Stimulated activated CD8-positive, alpha-beta memory T cell treated with anti-CD3 and anti-CD28 coated beads, Interleukin-4, amount 100 ng/mL, for 4 hours (primary cell): Measurements from ENCODE around the gene GPRASP2.

Experiments
- DNase-seq, 2 donors: peaks; one replicate each; pipeline ENCODE4 v3.0.0-alpha.2; 2020; ENCODE audit warnings: low read depth in 2 of 2, low spot score in 1 of 2

Gene GPRASP2

DNA sequence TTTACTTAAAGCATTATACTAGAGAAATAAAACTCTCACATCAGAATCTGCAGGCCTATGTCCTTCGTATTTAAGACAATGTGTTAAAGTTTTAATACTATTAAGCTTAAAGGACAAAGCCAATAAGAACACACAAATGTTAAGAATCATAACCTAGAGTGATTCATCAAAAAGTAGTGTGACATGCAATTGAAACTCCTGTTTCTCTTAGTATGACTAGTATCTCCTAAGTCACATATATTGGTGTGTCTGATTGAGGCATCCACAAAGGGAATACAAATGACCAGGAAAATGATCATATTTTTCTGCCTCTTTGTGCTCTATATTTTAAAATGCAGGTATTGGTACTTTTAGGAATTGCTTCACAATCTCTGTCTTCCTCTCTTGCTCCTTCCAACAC is 32.1 kb downstream of the GPRASP2 start:
- no peak for DNase-seq

DNA sequence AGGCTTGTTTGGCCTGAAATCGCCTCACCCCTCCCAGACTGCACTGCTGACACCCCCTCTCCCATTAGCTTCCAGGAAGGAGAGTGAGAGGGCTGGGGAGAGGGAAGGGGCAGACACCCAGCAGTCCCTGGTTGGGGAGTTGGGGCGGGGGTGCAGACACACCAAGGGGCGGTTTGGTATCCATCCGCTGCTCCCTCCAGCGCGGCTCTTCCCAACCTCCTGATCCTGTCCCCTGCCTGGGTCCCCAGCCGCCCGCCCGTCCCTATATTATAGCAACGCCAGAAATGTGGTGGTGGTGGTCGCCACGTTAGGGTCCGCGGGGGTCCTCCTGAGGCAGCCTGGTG is 33.2 kb downstream of the GPRASP2 start:
- DNase-seq, result no peak

DNA sequence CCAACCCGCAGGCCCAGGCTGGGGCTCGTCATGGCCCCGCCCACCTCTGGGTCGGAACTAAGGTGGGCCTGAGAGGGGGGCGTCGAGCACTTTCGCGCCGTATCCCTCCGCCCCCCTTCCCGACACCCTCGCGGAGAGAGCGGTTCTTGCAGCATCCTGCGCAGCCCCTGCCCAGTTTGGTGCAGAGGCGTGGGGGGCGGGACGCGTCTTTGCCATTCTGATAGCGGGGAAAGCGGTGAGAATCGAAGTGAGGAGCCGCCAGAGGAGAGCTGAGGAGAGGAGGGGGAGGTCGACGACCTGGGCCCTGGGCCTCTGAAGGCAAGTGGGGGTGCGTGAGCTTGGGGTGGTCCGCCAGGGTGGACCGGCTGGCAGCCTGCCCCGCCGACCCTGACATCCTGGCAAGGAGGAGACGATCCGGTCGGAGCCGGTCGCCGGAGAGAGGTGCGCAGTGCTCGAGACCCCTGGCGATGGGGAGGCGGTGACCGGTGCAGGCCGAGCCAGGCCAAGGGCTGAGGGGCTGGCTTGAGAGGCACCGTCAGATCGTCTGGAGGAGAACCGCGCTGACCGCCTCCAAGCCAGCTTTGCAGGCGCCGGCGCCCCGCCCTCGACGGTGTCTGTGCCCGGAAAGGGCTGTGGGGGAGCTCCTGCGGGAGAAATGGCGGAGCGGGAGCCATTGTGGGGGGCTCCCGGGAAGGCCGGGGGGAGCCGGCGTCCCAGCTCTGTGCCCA is 33.8 kb downstream of the GPRASP2 start:
- DNase-seq, result no peak

DNA sequence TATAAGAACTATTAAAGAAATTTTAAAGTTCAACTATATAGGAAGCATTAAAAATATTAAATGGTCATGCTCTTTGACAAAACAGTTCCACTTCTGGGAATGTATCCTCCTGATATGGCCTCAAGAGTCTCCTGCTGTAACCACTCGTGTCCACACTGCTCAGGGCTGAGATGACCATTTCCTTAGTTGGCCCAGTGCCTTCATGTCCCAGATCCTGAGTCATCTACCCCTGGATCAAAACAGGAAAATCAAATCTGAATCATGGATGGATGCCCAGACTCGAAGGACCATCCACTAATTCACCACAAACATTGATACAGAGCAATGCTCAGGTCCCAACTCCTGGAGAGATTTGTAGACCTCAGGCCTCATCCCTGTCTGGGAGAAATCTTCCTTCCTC is 53.0 kb downstream of the GPRASP2 start:
- DNase-seq, result no peak

DNA sequence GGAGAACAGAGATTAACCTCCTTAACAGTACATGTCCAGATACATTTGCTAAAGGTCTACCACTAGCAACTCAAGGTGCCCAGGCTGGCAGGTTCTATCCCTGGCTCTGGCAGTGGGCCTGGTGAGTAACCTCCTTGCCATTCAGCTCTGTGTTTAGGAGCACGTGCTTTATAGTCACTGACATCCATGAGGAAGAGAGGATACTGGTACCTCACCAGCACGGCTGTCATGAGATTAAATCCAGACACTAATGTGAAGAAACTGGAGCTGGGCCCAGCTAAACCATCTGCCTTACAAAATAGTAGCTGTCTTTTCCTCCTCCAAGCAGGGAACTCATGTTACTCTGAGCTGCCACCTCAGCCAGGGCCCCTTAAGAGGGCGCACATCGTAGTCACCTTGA is 53.6 kb downstream of the GPRASP2 start:
- no peak for DNase-seq

DNA sequence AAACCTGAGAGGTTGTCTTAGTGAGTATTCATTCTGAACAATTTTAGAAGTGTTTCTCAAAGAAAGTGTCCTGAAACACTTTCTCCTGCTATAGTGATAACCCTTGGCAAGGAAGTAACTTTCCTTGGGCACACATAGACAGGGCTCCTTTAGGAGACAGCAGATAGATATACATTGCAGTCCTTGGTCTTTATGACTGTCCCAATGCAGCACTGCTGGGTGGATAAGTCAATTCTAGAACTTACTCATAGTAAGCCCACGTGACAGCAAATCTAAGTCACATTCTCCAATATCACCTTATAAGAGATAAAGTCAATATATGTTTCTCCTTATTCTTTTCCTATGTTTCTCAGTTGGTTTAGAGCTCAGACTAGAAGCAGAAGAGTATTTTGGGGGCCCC is 55.0 kb downstream of the GPRASP2 start:
- no peak for DNase-seq
